AG10803 (cell line): Measurements from ENCODE around the gene OR2A5.

Experiments
- DNase-seq: peaks from one replicate; pipeline ENCODE4 v3.0.0; 2010; ENCODE audit warnings: low read depth
- H3K4me3 ChIP-seq: 2 replicates; pipeline ENCODE4 v1.5.1; 2011; ENCODE audit warnings: mild to moderate bottlenecking, low read length, control low read depth
- TF ChIP-seq, protein P1 (sequence below): conservative IDR thresholded peaks from 2 replicates; pipeline ENCODE4 v1.5.1; 2011; ENCODE audit warnings: mild to moderate bottlenecking, low read length, control low read depth, inconsistent platforms

OR2A5 gene

DNA sequence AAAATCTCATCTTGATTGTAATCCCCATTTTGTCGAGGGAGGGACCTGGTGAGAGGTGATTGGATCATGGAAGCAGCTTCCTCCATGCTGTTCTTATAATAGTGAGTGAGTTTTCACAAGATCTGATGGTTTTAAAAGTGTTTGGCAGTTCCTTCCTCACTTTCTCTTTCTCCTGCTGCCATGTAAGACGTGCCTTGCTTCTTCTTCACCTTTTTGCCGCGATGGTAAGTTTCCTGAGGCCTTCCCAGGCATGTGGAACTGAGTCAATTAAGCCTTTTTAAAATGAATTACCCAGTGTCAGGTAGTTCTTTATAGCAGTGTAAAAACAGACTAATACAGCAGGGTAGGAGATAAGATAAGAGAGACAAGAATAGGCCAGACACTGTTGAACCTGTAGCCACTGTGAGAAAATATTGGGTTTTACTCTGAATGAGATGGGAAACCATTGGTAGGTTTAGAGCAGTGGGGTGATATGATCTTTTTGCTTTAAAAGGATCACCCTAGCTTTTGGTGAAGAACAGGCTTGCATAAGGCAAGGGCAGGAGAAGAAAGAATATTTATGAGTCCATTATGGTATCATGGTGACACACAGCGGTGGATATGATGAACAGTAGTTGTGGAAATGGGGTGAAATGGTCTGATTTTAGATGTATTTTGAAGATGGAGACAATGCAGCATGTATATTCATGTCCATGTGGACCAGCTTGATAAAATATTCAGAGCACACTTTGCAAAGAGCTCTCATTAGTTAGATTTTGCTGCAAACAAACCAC is 37.1 kb upstream of the OR2A5 start:
- DNase-seq = peak; percentile 42
- TF ChIP-seq, protein P1, sequence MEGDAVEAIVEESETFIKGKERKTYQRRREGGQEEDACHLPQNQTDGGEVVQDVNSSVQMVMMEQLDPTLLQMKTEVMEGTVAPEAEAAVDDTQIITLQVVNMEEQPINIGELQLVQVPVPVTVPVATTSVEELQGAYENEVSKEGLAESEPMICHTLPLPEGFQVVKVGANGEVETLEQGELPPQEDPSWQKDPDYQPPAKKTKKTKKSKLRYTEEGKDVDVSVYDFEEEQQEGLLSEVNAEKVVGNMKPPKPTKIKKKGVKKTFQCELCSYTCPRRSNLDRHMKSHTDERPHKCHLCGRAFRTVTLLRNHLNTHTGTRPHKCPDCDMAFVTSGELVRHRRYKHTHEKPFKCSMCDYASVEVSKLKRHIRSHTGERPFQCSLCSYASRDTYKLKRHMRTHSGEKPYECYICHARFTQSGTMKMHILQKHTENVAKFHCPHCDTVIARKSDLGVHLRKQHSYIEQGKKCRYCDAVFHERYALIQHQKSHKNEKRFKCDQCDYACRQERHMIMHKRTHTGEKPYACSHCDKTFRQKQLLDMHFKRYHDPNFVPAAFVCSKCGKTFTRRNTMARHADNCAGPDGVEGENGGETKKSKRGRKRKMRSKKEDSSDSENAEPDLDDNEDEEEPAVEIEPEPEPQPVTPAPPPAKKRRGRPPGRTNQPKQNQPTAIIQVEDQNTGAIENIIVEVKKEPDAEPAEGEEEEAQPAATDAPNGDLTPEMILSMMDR = peak; percentile 51
- H3K4me3 ChIP-seq = no peak overlapping the region

DNA sequence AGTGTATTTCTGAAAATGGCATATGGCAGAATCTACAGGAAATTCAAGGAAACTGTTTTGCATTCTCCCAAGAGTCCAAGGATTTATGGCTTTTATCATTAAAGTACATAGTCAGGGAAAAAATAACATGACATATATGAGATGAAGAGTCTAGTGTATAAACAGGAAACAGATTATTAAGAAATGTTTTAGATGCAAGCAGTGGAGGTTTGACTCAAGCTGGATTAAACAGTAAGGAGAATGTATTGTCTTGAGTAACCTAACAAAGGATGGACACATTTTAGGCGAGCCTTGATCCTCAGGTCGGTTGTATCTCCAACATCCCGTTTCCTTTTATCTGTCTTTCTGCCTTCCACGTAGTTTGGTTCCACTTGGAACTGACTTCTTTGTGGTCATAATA is 30.7 kb upstream of the OR2A5 start:
- TF ChIP-seq, protein P1 = no peak
- no peak overlapping the region for H3K4me3 ChIP-seq
- DNase-seq = no peak

DNA sequence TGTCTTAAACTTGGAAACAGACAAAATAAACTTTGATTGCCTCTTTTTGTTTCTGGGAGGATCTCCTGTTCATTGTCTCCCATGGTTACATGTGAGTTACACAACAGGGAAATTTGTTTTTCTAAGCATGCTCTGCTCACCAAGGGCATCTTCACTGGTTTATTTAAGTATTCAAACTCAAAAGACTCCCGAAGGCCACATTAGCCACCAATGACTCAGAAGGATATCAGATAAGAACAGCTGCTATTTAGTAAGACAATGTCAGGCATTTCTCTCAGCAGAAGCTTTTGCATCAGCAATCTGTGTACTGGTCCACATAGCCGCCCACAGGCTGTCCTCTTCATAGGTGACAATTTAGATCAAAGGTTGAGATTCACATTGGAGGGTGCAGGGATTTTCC is 29.3 kb upstream of the OR2A5 start:
- no peak overlapping the region for H3K4me3 ChIP-seq
- peak; percentile 70 for DNase-seq
- TF ChIP-seq, protein P1 = no peak

DNA sequence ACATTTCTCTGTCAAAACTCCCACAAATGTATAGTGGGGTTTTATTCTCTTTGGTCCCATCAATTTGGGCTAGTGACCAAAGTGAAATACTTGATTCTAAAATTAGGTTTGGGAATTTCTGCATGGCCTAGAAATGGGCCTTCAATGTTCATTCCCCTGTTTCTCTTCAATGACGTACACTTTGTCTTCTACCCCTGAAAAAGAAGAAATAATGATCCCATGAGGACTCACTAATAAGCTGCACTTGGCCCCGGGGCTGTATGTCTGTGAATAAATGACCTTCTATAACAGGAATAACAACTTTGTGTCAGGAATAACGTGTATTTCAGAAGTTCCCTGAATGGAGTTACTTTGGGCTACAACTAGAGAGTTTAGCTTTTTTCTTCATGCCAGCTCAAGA is 28.4 kb upstream of the OR2A5 start:
- TF ChIP-seq, protein P1 = no peak
- no peak overlapping the region for H3K4me3 ChIP-seq
- DNase-seq = no peak

DNA sequence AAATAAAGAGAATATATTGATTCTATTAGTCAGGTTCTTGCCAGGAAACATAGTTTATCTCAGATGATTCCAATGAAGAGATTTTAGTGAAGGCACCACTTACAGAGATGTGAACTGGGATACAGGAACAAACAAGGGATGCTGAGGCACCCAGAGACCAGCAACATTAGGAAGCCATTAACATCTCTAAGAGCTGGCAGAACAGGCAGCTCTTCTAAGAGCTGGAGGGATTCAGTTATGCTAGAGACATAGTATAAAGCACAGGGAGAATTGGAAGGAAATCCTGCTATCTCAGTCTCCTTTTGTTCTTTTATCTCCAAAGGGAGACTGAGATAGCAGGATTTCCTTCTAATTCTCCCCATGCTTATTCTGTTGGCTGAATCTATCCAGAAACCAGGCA is 26.6 kb upstream of the OR2A5 start:
- no peak for DNase-seq
- H3K4me3 ChIP-seq = no peak overlapping the region
- TF ChIP-seq, protein P1 = no peak

DNA sequence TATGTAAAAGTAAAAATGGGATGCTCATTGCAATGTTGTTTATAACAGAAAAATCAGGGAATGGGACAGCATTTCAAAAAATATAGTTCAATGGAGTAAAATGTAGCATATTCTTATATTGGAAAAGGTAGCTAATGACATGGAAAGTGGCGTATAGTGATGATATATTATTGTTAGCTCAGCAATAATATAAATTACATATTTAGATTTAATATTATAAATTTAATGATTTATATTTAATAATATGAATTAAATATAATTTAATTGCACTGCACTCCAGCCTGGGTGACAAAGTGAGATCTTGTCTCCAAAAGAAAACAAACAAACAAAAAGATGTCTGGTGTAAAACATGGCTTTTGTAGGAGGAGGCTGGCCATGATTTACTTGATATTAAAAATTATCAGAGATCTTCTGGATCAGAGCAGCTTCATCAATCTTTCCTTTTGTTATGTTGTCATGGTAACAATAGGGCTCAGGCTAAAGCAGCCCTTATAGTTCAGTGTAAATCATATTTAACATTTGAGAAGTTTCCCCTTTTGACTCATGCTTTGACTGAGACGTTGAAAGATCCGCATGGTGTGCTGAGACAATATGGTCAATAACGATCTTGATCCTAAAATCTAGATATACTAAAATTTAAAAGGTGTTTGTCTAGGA is 25.4 kb upstream of the OR2A5 start:
- no peak for DNase-seq
- TF ChIP-seq, protein P1 = no peak
- H3K4me3 ChIP-seq = no peak overlapping the region

DNA sequence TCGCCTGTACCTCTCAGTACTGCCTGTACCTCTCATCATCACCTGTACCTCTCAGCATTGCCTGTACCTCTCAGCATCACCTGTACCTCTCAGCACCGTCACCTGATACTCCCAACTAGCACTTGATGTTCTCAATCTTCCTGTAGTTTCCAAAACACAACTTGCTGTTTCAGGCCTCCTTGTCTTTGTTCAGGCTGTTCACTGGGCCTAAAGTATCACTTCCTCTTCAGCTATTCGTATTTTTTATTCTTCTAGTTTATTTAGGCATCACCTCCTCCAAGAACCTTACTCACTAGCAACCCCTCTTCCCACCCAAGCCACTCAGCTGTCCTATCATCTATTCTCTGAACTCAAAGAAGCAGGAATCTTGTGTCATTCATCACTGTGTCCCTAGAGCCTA is 24.5 kb upstream of the OR2A5 start:
- TF ChIP-seq, protein P1 = no peak
- DNase-seq = no peak
- H3K4me3 ChIP-seq = no peak overlapping the region
